ENCODE results near the gene THSD7A.

THSD7A gene

DNA sequence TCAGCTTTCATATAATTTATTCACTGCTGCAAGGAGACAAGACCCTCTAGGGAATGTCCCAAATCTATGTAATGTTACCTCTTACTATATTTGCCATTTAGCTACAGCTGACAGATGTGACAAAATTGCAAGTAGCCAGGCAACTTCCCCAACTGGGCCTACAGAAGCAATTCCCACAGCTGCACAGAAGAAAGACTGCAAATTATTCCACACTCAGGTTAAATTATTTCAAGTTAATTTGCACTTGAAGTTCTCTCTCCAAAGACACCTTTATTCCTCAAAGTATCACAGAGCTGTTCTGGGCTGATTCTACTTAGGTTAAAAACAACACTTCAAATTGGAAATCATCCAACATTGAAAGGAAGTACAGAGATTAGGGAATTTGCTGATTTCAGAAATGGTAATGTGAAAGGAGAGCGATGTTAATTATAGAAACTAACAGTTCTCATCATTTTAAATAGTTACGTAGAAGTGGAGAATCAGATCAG, 133.6 kb downstream of the THSD7A start:
- no peaks in the 10 kb centered on the region for H3K27me3 ChIP-seq
- TF ChIP-seq, protein P1, sequence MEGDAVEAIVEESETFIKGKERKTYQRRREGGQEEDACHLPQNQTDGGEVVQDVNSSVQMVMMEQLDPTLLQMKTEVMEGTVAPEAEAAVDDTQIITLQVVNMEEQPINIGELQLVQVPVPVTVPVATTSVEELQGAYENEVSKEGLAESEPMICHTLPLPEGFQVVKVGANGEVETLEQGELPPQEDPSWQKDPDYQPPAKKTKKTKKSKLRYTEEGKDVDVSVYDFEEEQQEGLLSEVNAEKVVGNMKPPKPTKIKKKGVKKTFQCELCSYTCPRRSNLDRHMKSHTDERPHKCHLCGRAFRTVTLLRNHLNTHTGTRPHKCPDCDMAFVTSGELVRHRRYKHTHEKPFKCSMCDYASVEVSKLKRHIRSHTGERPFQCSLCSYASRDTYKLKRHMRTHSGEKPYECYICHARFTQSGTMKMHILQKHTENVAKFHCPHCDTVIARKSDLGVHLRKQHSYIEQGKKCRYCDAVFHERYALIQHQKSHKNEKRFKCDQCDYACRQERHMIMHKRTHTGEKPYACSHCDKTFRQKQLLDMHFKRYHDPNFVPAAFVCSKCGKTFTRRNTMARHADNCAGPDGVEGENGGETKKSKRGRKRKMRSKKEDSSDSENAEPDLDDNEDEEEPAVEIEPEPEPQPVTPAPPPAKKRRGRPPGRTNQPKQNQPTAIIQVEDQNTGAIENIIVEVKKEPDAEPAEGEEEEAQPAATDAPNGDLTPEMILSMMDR (IDR thresholded peaks at IDR 0.05), result no peak
- no peak overlapping the region for H3K4me3 ChIP-seq (ENCODE audit: low read depth in 1 of 2, low read length in 1 of 2)
- H3K9me3 ChIP-seq, result no peaks in the 10 kb centered on the region
- H3K27ac ChIP-seq, result no peak overlapping the region
- no peaks in the 10 kb centered on the region for H3K4me1 ChIP-seq (ENCODE audit: control insufficient read depth in 1 of 2, insufficient read depth in 1 of 2, low read depth in 1 of 2, low read length in 1 of 2)
- H3K36me3 ChIP-seq, result no peaks in the 10 kb centered on the region

DNA sequence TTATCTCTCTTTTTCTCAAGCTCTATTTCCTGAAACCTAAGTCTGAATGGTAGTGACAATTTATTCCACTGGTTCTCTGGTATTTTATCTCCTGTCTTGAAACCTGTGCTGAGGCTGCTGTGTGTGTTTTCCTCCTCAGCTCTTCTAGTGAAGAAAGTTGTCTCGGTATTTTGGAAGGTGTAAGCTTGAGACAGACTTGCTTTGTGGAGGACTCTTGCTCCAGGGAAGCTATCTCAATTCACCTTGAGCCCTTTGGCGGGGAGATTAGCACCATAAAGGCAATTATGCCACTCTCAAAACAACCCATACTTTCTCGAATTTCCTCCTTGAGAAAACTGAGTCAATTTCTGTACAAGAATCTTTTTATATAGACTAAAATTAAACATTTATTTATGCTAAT, 141.6 kb downstream of the THSD7A start:
- TF ChIP-seq, protein P1 (IDR thresholded peaks at IDR 0.05), result no peak
- no peaks in the 10 kb centered on the region for H3K27me3 ChIP-seq
- H3K36me3 ChIP-seq, result no peaks in the 10 kb centered on the region
- H3K27ac ChIP-seq, result no peak overlapping the region
- no peaks in the 10 kb centered on the region for H3K4me1 ChIP-seq (ENCODE audit: control insufficient read depth in 1 of 2, insufficient read depth in 1 of 2, low read depth in 1 of 2, low read length in 1 of 2)
- H3K9me3 ChIP-seq, result no peaks in the 10 kb centered on the region
- no peak overlapping the region for H3K4me3 ChIP-seq (ENCODE audit: low read depth in 1 of 2, low read length in 1 of 2)

DNA sequence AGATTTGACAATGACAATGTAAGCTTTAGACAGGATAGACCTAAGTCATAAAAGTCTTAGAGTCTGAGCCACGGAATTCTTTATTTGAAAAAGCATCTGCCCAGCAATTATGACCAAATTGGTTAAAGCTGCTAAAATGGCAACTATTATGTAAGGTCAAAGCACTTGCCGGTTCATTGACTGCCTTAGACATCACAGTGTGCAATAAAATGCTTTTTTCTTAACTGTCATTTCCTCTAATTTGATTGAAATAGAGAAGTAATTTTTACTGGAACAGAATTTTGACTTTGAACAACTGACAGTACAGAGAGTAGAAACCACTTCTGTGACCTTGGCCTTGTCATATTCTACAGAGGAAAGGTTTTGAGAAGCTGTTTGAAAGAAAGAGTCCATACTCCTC, 142.9 kb downstream of the THSD7A start:
- no peaks in the 10 kb centered on the region for H3K9me3 ChIP-seq
- TF ChIP-seq, protein P1 (IDR thresholded peaks at IDR 0.05), result no peak
- H3K4me3 ChIP-seq (ENCODE audit: low read depth in 1 of 2, low read length in 1 of 2), result no peak overlapping the region
- no peaks in the 10 kb centered on the region for H3K4me1 ChIP-seq (ENCODE audit: control insufficient read depth in 1 of 2, insufficient read depth in 1 of 2, low read depth in 1 of 2, low read length in 1 of 2)
- no peaks in the 10 kb centered on the region for H3K36me3 ChIP-seq
- no peaks in the 10 kb centered on the region for H3K27me3 ChIP-seq
- no peak overlapping the region for H3K27ac ChIP-seq

DNA sequence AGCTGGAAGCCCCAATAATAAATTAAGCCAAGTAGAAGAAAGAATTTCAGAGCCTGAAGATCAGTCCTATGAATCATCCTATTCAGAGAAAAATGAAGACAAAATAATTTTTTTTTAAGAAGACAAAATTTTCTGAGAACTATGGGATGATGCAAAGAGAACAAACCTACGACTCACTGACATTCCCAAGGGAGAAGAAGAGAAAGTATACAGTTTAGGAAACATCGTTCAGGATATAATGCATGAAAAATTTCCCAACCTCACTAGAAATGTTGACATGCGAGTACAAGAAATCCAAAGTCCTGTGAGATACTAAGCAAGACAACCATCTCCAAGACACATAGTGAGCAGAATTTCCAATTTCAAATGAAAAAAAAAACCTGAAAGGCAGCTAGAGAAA, 150.5 kb downstream of the THSD7A start:
- H3K36me3 ChIP-seq, result no peaks in the 10 kb centered on the region
- H3K9me3 ChIP-seq, result no peaks in the 10 kb centered on the region
- H3K27ac ChIP-seq, result no peak overlapping the region
- H3K4me3 ChIP-seq (ENCODE audit: low read depth in 1 of 2, low read length in 1 of 2), result no peak overlapping the region
- H3K27me3 ChIP-seq, result no peaks in the 10 kb centered on the region
- H3K4me1 ChIP-seq (ENCODE audit: control insufficient read depth in 1 of 2, insufficient read depth in 1 of 2, low read depth in 1 of 2, low read length in 1 of 2), result no peaks in the 10 kb centered on the region
- TF ChIP-seq, protein P1 (IDR thresholded peaks at IDR 0.05), result no peak

DNA sequence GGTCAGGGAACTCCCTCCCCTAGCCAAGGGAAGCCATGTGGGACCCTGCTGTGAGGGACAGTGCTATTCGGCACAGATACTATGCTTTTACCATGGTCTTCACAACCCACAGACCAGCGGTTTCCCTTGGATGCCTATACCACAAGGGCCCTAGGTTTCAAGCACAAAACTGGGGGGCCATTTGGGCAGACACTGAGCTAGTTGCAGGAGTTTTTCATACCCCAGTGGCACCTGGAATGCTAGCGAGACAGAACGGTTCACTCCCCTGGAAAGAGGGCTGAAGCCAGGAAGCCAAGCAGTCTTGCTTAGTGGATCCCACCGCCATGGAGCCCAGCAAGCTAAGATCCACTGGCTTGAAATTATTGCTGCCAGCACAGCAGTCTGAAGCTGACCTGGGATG, 156.8 kb downstream of the THSD7A start:
- no peak overlapping the region for H3K27ac ChIP-seq
- no peaks in the 10 kb centered on the region for H3K4me1 ChIP-seq (ENCODE audit: control insufficient read depth in 1 of 2, insufficient read depth in 1 of 2, low read depth in 1 of 2, low read length in 1 of 2)
- no peak overlapping the region for H3K4me3 ChIP-seq (ENCODE audit: low read depth in 1 of 2, low read length in 1 of 2)
- TF ChIP-seq, protein P1 (IDR thresholded peaks at IDR 0.05), result no peak
- H3K9me3 ChIP-seq, result no peaks in the 10 kb centered on the region
- H3K27me3 ChIP-seq, result no peaks in the 10 kb centered on the region
- H3K36me3 ChIP-seq, result no peaks in the 10 kb centered on the region

DNA sequence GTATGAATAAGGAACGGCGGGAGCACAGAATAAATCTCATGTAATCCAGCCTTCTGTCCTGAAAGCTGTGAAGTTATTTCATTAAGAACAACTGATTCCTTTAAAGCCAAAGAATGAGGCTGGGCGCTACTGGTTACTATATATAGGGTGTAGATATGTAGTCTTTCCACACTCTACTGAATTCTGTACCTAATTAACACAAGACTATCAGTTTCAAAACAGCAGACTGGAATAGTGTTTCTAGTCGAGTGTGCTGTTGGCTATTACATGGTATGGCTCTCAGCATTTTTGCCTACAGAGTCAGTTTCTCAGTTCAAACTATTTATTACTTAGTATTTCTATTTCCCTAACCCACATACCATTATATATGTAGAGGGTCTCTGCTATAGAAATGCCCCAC, 163.3 kb downstream of the THSD7A start:
- Histone ChIP-seq H3K36me3 (no peaks in the 10 kb centered on the region), H3K9me3 (no peaks in the 10 kb centered on the region), H3K27me3 (no peaks in the 10 kb centered on the region), H3K27ac (no peak overlapping the region), H3K4me1 (ENCODE audit: control insufficient read depth in 1 of 2, insufficient read depth in 1 of 2, low read depth in 1 of 2, low read length in 1 of 2) (no peaks in the 10 kb centered on the region), H3K4me3 (ENCODE audit: low read depth in 1 of 2, low read length in 1 of 2) (no peak overlapping the region)
- TF ChIP-seq, protein P1 (IDR thresholded peaks at IDR 0.05), result no peak

All from neutrophil (primary cell).